Stimulated activated naive CD8-positive, alpha-beta T cell treated with anti-CD3 and anti-CD28 coated beads, Interleukin-15, Interleukin-2, amounts not matched to agents 100 ng/mL and 50 ng/mL, for 24 hours (primary cell): ENCODE measurements around the gene SSNA1.

Source experiments
- H3K27ac Mint-ChIP-seq: one replicate; pipeline ENCODE4 v1.8.0; 2021; ENCODE audit warnings: mild to moderate bottlenecking, mixed read lengths
- H3K27me3 Mint-ChIP-seq: one replicate; pipeline ENCODE4 v1.8.0; 2021; ENCODE audit warnings: mixed read lengths
- H3K36me3 Mint-ChIP-seq: one replicate; pipeline ENCODE4 v1.8.0; 2021; ENCODE audit warnings: low read depth, mixed read lengths
- H3K4me1 Mint-ChIP-seq: one replicate; pipeline ENCODE4 v1.8.0; 2021; ENCODE audit warnings: low read depth, mixed read lengths
- H3K4me3 Mint-ChIP-seq: one replicate; pipeline ENCODE4 v1.8.0; 2021; ENCODE audit warnings: mild to moderate bottlenecking, mixed read lengths
- H3K9me3 Mint-ChIP-seq: one replicate; pipeline ENCODE4 v1.8.0; 2021; ENCODE audit warnings: mixed read lengths

Gene SSNA1

GRCh38 chr9:137171149-137171900 lies 17.2 kb upstream of the SSNA1 start:
- peaks cover 14% of the 10 kb centered on the region for H3K27me3 Mint-ChIP-seq
- H3K4me1 Mint-ChIP-seq: peaks cover 4% of the 10 kb centered on the region
- no peaks in the 10 kb centered on the region for H3K36me3 Mint-ChIP-seq
- no peak overlapping the region for H3K4me3 Mint-ChIP-seq
- no peaks in the 10 kb centered on the region for H3K9me3 Mint-ChIP-seq
- no peak overlapping the region for H3K27ac Mint-ChIP-seq

DNA sequence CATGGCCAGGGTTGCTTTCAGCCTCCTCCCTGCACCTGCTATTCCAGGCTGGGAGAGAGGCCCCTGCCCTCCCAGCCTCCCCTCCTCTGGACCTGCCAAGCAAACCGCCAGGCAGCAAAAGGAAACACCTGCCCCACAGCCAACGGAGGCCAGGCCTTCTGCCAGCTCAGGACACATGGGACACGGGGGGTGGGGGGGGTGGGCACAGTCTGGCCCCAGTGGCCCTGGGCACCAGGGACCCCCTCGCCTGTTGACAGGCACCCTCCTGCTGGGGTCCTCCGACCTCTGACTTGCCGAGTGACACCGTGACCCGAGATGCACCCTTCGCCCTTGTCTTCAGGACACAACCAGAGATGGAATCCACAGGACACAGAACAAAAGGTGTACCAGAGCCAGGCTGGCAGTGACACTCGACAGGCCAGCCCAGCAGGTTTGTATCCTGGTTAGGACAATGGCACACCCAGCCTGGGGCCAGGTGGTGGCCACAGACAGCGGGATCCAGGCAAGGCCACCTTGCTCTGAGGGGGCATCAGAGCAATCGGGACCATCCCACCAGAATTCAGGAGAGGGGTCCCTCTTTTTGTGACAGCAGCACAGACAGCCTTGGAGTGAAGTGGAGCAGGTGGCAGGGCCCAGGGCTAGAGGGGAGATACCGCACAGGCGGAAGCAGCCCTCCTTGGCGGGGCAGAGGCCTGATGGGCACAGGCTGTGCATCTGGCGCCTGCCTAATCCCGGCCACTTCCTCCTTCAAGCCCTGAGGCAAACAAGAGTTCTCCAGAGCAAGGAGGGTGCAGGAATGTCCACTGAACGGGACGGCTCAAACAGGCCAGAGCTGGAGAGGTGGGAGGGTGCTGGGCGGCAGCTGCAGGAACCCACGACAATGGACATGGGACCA lies 15.3 kb upstream of the SSNA1 start:
- Mint-ChIP-seq H3K4me3 (no peak overlapping the region), H3K9me3 (no peaks in the 10 kb centered on the region), H3K4me1 (peaks cover 4% of the 10 kb centered on the region), H3K27ac (no peak overlapping the region), H3K36me3 (peaks cover 5% of the 10 kb centered on the region), H3K27me3 (peaks cover 9% of the 10 kb centered on the region)

- H3K27me3 Mint-ChIP-seq: peaks cover 6% of the 10 kb centered on the region
- peaks cover under 1% of the 10 kb centered on the region for H3K4me1 Mint-ChIP-seq
- no peak overlapping the region for H3K27ac Mint-ChIP-seq
- H3K9me3 Mint-ChIP-seq: no peaks in the 10 kb centered on the region
- peaks cover 5% of the 10 kb centered on the region for H3K36me3 Mint-ChIP-seq
- H3K4me3 Mint-ChIP-seq: no peak overlapping the region
These were observed 14.4 kb upstream of the SSNA1 start for GRCh38 chr9:137173796-137174664.

DNA sequence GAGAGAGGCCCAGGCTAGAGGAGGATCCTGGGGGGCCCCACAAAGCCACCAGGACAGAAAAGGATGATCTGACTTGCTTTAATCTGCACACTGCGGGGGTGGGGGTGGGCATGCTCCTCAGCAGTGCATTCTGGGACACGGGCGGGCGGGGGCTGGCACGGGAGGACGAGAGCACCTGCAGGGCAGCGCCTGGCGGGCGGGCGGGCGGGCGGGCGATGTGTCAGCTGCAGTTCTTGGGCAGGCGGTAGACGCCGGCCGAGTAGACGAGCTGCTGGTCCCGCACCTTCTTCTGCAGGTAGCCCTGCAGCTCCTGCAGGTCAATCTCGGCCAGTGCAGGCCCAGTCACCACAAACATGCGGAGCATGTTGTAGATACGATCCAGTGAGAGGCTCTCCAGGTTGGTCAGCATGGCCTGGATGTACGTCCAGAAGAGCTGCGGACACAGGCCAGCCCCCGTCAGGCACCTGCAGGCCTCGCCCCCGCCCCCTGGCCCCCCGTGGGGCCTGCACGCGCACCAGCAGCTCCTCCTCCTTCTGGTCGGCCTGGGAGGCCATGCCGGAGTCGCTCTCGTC lies 13.7 kb upstream of the SSNA1 start:
- no peaks in the 10 kb centered on the region for H3K9me3 Mint-ChIP-seq
- peaks cover 5% of the 10 kb centered on the region for H3K36me3 Mint-ChIP-seq
- peaks cover 5% of the 10 kb centered on the region for H3K27me3 Mint-ChIP-seq
- H3K4me3 Mint-ChIP-seq: no peak overlapping the region
- no peak overlapping the region for H3K27ac Mint-ChIP-seq
- H3K4me1 Mint-ChIP-seq: no peaks in the 10 kb centered on the region

- Mint-ChIP-seq H3K27me3 (peaks cover 1% of the 10 kb centered on the region), H3K9me3 (no peaks in the 10 kb centered on the region), H3K4me3 (no peak overlapping the region), H3K27ac (no peak overlapping the region), H3K4me1 (no peaks in the 10 kb centered on the region), H3K36me3 (peaks cover 5% of the 10 kb centered on the region)
These were observed 13.0 kb upstream of the SSNA1 start for GRCh38 chr9:137175345-137175961.

GRCh38 chr9:137176302-137177182 lies 11.9 kb upstream of the SSNA1 start:
- Mint-ChIP-seq H3K27me3 (no peaks in the 10 kb centered on the region), H3K9me3 (no peaks in the 10 kb centered on the region), H3K36me3 (peaks cover 5% of the 10 kb centered on the region), H3K27ac (no peak overlapping the region), H3K4me1 (no peaks in the 10 kb centered on the region), H3K4me3 (no peak overlapping the region)

DNA sequence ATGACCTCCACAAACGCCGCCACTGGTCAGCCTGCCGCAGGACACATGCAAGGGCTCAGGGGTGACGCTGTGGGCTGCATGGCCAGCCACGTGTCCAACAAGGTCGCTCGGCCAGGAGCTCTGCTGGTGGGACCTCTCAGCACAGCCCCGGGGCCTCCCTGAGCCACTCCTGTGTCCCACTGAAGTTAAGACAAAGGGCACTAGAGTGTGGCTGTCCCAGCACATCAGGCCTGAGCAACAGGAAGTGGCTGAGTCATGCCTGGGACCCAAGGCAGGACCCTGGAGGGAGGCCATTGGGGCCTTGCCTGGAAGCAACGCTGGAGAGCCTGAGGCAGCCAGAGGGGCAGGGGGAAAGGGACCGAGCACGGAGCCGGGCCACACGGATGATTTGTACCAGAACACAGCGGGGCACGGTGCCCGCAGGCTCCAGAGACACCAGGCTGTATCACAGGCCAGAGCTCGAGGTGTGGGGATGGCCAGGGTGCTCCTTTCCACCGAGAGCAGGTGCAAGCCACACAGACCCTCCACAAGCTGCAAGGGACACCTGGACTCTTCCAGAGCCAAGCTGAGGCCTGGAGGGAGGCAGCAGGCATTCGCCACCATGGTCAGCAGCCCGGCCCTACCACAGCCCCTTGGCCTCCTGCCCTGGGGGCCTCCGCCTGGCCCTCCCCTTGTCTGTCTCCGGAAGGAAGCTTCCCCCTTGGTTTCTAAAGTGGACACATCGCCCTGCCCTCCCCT lies 10.1 kb upstream of the SSNA1 start:
- Mint-ChIP-seq H3K9me3 (no peaks in the 10 kb centered on the region), H3K4me3 (no peak overlapping the region), H3K27ac (no peak overlapping the region), H3K36me3 (peaks cover 14% of the 10 kb centered on the region), H3K4me1 (no peaks in the 10 kb centered on the region), H3K27me3 (no peaks in the 10 kb centered on the region)

DNA sequence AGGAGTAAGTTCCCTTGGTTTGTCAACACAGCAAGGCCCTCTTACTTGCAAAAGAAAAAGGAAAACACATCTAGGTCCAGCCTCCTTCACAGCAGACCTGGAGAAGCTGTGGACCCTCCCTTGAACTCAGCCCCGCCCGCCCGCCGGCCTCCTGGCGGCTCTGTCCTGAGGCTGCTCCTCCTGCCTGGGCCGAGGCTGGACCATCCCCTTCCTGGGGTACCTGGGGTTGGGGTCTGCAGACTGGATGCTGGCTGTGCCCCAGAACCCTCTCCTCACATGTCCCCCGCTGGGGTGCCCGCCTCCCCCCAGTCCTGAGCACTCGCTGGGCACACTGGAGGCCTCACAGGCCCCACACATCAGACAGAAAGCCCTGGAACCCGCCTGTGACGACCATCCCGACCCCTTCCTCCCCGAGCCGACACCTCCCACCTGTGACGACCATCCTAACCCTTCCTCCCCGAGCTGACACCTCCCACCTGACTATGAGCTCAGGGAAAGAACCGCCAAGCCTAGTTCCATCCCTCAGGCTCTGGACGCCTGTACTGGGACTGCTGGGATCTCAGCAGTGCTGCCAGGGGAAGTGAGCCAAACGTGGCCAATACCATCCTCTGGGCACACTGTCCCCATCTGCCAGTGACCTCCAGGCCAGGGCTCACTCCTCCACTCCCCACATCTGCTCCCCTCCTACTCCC lies 9.4 kb upstream of the SSNA1 start:
- Mint-ChIP-seq H3K4me3 (no peak overlapping the region), H3K27me3 (no peaks in the 10 kb centered on the region), H3K27ac (no peak overlapping the region), H3K36me3 (peaks cover 17% of the 10 kb centered on the region), H3K9me3 (no peaks in the 10 kb centered on the region), H3K4me1 (no peaks in the 10 kb centered on the region)

GRCh38 chr9:137179761-137180160 lies 8.7 kb upstream of the SSNA1 start:
- H3K4me1 Mint-ChIP-seq: no peaks in the 10 kb centered on the region
- no peak overlapping the region for H3K27ac Mint-ChIP-seq
- H3K27me3 Mint-ChIP-seq: no peaks in the 10 kb centered on the region
- no peaks in the 10 kb centered on the region for H3K9me3 Mint-ChIP-seq
- H3K4me3 Mint-ChIP-seq: no peak overlapping the region
- peaks cover 22% of the 10 kb centered on the region for H3K36me3 Mint-ChIP-seq

GRCh38 chr9:137180491-137180890 lies 8.0 kb upstream of the SSNA1 start:
- Mint-ChIP-seq H3K4me3 (no peak overlapping the region), H3K27me3 (no peaks in the 10 kb centered on the region), H3K27ac (no peak overlapping the region), H3K4me1 (no peaks in the 10 kb centered on the region), H3K36me3 (peaks cover 25% of the 10 kb centered on the region), H3K9me3 (no peaks in the 10 kb centered on the region)

GRCh38 chr9:137181680-137182079 lies 6.8 kb upstream of the SSNA1 start:
- Mint-ChIP-seq H3K27ac (no peak overlapping the region), H3K27me3 (no peaks in the 10 kb centered on the region), H3K36me3 (peaks cover 25% of the 10 kb centered on the region), H3K4me1 (peaks cover 7% of the 10 kb centered on the region), H3K4me3 (no peak overlapping the region), H3K9me3 (no peaks in the 10 kb centered on the region)

DNA sequence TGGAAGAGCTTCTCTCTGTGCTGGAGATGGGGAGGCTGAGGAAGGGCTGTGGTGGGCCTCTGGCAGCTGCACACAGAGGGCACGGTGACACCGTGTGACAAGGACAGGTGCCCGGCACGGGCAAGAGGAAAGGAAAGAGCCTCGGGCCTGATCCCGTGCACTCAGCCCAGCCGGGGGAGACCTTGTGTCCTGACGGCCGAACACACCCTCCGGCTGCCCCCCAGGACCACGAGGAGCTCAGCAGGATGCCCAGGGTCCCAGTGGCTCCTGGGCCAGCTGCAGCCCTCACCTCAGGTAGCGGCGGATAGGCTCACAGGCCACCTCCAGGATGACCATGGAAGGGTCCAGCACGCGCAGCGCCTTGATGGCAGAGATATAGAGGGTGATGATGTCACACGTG lies 5.6 kb upstream of the SSNA1 start:
- Mint-ChIP-seq H3K4me3 (no peak overlapping the region), H3K27me3 (no peaks in the 10 kb centered on the region), H3K36me3 (peaks cover 20% of the 10 kb centered on the region), H3K4me1 (peaks cover 18% of the 10 kb centered on the region), H3K27ac (no peak overlapping the region), H3K9me3 (no peaks in the 10 kb centered on the region)
